Pons (tissue), 1 donor: ENCODE results near the gene FOXD4L1.
"Not testable (repeated sequence)": the region's sequence is repeated elsewhere in the genome, so short reads cannot be mapped to it uniquely, and the experiment has no call there.

ENCODE experiments used
- DNase-seq: peaks from one replicate; pipeline ENCODE4 v3.0.0-alpha.2; 2016; ENCODE audit warnings: low spot score

Gene FOXD4L1

DNA sequence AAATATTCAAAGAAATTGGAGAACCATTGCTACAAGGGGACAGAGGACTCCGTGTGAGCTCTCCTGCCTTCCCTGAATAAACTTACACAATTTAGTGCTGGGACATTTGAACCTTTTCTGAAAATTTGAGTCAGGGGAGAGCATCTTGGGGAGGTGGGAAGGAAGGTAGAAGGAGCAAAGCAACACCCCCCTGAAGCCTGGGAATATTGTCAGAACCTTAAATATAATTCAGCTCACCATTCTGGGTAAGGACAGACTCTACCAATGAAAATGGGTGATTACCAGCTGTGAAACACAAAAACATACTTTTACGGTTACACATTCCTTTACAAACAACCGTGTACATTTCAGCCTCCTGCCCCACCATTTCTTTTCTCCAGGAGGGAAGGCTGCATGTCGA is at the start of gene FOXD4L1:
FOXD4L1 (plus strand) TSS at position 301 of the 400 bp plus-strand sequence. CDS start 592 bp downstream, outside the sequence.
- not testable (repeated sequence) for DNase-seq

DNA sequence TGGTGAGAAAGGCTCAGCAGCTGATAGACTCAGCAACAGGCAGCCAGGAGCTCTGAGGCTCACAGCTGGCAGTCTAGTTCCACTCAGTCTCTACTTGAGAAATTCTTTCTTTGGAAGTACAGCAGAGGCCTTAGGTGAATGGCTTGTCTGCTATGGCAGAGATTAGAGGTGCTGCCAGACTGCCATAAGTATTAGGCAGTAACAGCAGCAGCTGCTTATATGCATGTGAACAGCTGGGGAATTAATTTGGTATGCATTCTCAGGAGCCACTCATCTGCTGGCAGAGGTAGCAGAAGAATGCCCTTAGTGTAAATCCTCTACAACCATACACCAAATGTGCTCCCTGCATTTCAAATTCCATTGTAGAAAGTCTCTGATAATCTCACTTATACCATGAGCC is 32.7 kb upstream of the FOXD4L1 start:
- not testable (repeated sequence) for DNase-seq

DNA sequence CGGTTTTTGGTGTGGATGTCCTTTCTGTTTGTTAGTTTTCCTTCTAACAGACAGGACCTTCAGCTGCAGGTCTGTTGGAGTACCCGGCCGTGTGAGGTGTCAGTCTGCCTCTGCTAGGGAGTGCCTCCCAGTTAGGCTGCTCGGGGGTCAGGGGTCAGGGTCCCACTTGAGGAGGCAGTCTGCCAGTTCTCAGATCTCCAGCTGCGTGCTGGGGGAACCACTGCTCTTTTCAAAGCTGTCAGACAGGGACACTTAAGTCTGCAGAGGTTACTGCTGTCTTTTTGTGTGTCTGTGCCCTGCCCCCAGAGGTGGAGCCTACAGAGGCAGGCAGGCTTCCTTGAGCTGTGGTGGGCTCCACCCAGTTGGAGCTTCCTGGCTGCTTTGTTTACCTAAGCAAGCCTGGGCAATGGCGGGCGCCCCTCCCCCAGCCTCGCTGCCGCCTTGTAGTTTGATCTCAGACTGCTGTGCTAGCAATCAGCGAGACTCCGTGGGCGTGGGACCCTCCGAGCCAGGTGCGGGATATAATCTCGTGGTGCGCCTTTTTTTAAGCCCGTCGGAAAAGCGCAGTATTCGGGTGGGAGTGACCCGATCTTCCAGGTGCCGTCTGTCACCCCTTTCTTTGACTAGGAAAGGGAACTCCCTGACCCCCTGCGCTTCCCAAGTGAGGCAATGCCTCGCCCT is 21.6 kb upstream of the FOXD4L1 start:
- not testable (repeated sequence) for DNase-seq

DNA sequence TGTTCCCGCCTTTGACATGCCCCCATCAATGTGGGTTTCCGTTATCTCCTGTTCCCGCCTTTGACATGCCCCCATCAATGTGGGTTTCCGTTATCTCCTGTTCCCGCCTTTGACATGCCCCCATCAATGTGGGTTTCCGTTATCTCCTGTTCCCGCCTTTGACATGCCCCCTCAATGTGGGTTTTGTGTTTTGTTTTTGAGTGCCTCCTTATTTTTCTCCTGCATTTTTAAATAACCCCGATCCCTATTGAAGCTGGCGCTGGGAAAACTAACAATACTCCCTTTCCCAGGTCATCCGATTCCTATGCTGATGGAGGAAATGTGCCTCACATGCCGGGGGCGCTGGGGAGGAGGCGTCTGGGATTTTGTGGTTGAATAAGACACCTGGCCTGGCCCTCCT is 1.9 kb upstream of the FOXD4L1 start:
- DNase-seq = not testable (repeated sequence)

DNA sequence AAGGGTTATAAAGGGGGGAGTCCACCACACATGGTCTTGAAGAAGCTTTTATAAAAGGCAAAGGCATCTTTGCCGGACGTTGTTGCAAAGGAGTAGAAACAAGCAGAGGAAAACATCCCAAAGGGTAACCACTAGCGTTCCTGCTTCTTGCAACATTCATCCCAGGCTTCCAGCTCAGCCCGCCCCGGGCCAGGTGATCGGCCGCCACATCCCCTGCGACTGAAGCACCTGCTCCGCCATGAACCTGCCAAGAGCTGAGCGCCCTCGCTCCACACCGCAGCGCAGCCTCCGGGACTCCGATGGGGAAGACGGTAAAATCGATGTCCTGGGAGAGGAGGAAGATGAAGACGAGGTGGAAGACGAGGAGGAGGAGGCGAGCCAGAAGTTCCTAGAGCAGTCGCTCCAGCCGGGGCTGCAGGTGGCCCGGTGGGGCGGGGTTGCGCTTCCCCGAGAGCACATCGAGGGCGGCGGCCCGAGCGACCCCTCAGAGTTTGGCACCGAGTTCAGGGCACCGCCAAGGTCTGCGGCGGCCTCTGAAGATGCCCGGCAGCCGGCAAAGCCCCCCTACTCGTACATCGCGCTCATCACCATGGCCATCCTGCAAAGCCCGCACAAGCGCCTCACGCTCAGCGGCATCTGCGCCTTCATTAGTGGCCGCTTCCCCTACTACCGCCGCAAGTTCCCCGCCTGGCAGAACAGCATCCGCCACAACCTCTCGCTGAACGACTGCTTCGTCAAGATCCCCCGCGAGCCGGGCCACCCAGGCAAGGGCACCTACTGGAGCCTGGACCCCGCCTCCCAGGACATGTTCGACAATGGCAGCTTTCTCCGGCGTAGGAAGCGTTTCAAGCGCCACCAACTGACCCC is 787 bp downstream of the FOXD4L1 start:
- not testable (repeated sequence) for DNase-seq

DNA sequence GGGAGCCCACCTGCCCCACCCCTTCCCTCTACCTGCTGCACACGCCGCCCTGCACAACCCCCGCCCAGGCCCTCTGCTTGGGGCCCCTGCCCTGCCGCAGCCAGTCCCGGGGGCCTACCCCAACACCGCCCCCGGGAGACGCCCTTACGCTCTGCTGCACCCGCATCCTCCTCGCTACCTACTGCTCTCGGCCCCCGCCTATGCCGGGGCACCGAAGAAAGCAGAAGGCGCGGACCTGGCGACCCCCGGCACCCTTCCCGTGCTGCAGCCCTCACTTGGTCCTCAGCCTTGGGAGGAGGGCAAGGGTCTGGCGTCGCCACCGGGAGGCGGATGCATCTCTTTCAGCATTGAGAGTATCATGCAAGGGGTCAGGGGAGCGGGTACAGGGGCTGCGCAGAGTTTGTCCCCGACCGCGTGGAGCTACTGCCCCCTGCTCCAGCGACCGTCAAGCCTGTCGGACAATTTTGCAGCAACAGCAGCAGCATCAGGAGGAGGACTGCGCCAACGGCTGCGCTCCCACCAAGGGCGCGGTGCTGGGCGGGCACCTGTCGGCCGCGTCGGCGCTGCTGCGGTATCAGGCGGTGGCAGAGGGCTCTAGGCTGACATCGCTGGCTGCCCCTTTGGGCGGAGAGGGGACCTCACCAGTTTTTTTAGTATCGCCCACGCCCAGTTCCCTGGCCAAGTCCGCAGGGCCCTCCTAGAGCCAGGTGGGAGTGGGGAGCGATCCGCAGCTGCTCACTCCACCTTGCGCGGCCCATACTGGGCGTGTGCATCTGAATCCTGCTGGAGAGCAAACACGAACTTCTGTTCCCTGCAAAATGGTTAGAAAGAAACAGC is 1.6 kb downstream of the FOXD4L1 start:
- DNase-seq = not testable (repeated sequence)

DNA sequence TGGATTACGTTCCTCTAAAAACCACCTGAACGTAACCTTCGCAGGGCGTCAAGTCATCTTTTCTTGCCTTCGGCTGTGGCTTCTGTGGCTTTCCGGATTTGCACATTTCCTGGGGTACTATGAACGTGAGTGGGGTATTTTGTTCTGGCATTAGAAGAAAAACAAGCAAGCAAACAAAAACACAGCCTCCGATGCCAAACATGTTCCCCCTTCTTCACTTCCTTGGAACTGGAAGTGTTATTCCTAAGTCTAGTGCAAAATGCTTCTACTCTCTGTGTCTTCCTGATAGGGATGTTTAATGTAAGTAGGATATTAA is 2.2 kb downstream of the FOXD4L1 start:
- DNase-seq = not testable (repeated sequence)

DNA sequence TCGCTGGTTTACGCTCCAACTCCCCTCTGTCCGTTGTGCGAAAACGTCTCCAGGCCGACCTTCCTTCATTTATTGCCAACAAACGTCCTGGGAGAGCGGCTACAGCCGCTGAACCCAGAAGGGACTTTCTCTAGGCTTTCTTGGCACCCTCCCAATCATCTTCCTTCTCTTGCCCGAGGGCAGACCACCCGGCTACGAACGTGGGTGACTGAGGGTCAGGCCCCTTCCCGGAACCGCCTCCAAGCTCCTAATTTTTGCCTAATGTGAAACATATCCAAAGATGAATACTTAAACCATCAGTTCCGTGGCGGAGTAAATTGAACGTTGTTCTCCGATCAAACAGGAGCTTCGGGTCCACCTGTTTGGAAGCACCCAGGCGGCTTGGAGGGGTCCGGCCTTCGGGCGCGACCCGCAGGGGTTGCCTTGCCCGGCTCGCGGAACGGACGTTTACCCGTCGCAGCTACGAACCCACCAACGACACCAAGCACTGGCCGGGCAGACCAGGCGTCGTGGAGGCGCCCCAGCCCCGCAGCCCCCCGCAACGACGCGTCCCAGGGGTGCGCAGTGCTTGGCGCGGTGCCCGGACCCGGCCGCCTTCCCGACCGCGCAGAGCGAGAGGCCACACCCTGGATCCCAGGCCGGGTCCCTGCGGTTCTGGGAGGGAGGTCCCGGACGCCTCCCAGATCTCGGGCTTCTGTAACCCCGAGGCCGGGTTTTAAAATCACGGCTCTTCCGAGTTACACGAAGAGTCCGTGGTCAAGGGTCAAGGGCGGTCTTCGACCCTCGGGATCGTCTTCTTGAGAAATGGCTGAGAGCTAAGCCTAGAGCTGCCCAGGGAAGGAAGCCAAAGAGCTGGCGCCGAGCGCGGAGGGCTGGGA is 4.0 kb downstream of the FOXD4L1 start:
- not testable (repeated sequence) for DNase-seq

DNA sequence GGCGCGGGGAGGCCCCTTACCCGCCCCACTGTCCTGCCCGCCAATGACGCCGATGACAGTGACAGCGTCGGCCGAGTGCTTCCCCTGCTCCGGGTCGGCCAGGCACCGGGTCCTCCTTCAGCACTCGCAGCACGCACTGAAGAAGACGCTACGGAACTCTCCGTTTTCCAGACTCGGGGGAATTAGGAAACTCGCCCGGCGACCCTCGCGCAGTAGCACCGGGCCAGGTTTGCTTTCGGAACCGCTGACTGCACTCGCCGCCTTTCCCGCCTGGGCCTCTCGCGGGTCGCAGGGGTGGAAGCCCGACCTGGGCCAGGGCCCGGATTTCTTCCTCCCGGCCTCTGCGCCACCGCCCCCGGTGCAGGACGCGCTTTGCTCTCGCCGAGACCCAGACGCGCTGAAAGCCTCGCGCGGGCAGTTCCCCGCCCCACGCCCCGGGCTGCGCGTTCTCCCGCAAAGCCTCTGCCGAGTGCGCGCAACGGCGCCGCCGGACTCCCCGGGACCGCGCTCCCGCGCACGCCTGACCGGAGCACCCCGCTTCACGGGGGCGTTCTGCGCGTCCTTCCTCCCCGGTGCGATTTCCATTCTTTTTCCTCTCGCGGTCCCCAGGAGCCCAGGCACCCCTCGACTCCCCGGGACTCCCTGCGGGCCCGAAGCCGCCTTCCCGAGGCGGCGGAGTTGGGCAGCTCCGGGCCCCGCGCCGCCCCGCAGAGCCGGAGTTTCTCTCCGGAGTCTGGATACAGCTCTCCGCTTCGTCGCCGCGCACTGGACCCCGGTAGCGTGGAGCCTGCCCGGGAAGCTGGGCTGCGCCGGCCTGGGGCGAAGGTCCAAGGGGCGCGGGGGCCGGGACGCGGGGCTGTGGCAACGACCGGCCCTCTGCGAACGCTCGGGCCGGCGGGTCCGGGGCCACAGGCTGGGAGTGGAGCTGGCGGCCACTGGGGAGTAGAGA is 4.9 kb downstream of the FOXD4L1 start:
- DNase-seq = not testable (repeated sequence)

DNA sequence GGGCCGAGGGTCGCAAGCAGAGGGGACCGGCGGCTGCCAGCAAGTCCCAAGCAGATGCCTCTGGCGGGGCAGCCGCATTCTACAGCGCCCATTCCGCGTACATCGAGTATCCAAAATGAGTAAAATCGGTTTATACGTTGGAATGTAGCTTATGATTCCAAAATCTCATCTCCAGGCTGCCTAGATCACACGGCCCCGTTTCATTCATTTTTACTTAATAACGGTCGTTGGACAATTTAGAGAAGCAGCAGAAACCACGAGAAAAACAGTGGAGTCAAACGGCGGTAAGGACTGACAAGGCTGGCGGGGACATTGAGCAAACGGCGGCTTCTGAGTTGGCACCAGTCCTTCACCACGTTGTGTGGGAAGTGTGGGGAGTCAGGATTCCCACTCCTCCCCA is 5.6 kb downstream of the FOXD4L1 start:
- not testable (repeated sequence) for DNase-seq

DNA sequence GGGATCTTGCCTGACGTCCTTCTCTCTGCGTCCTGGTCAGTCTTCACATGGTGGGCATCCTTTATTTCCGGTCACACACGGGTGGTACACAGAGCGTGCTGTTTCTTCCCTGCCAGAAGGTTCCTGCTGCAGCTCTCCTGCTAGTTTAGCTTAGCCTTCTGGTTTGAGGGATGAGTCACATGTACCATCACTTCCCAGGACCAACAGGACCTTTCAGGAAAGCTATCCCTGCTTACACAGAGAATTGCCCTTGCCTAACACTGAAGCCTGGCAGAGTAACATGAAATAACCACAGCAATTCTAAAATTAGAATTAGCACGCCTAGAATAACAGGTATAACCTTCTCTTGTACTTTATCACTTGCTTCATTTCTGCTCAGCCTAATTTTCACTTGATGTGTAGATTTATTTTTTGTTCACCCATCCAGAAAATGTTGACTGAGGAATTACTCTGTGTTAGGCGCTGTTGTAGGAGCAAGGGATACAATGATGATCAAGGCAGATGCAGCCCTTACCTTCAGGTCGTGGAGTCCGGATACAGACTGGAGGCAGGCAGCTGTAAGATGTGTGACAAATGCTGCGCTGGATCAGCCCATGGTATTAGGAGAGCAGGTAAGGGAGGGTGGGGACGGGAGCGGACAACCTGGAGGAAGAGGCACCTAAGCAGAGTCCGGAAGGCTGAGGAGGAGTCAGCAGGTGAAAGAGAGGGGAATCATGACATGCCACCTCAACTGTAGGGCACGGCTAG is 9.1 kb downstream of the FOXD4L1 start:
- not testable (repeated sequence) for DNase-seq

DNA sequence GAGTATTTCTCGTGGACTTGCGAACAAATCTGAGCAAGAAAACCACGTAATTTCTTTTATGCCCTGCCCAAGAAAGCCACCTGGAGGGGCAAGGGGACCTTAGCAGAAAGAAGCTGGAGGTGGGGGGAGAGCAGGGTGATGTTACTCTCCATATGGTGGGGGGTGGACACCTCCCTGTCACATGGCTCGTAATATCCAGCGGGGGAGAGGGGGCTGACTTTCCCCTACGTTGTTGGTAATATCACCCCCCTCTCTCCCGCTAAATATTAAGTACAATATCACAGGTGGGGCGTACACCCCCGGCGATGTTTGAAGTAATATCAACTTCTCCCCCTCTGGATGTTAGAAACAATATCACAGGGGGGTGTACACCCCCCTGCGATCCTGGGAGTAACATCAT is 9.7 kb downstream of the FOXD4L1 start:
- DNase-seq = not testable (repeated sequence)

DNA sequence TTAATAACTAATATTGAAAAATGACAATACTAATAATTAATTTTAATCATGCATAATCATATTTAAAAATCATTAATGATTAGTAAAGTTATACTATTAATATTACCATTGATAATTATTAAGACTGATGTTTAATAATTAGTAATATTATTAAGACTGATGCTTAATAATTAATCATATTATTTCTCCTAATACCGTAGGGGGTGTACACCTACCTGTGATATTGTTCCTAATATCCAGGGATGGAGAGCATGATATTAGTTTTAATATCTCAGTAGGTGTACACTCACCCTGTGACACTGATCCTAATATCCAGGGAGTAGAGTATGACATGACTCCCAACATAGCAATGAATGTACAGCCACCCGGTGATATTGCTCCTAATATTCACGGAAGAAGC is 12.4 kb downstream of the FOXD4L1 start:
- DNase-seq = not testable (repeated sequence)

DNA sequence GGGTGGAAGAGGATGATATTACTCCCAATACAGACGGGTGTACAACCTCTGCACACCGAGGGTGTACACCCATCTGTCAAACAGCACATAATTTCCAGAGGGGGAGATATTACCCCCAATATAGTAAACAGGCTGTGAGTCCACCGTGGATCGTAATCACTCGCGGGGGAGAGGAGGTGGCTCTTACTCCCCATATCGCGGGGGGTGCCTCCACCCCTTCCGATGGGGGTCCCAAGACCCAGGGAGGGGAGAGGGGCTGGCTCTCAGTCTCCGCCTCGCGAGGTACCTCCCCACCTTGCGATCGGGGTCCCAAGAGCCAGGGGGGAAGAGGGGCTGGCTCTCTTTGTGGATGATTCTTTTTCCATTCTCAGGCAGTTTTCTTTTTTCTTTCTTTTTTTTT is 13.4 kb downstream of the FOXD4L1 start:
- not testable (repeated sequence) for DNase-seq

DNA sequence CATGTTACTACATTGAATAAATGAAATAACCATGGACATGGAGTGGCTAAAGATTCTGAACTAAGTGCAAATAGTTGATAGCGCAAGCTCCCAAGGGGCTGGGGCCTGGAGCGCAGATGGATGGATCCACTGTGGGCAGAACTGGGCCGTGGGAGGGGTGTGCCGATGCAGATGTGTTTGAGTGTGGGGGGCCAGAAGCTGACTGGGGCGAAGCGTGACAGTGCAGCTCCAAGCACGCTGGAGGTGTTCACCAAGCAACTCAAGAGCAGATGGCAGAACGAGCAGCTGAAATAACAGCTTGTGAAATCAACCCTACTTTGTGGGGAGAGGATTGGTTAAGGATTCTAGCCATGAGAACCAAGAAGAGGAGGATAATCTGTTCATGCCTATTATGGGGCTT is 17.0 kb downstream of the FOXD4L1 start:
- not testable (repeated sequence) for DNase-seq

DNA sequence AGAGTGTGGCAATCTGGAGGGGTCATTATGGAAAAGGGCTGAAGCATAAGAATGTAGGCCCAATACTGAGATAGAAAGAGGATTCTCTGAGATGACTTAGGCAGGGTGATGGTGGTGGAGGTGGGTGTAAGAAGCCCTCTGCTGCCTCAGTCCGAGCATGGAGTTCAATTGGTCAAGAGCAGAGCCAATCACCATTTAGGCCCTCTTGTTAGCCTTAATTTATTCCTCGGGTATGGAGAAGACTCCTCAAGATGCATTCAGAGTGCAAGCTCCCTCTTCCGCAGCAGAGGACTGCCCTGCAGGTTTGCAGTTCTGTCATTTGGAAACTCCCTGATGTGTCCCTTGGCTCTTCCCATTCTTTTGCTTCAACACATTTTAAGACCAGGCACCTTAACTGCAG is 17.5 kb downstream of the FOXD4L1 start:
- not testable (repeated sequence) for DNase-seq

DNA sequence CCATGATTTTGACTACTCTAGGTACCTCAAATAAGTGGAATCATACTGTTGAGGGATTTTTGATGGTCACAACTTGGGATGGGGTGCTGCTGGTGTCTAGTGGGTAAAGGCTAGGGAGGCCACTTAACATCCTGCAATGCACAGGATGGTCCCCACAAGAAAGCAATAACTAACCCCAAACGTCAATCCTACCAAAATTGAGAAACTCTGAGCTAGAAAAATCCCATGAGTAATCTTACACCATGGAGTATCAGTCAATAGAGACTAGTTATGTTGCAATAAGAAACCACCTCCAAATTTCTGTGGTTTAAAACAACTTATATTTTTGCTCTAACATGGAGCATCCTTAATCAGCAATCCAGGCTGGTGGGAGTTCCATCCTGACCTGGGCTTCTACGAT is 18.6 kb downstream of the FOXD4L1 start:
- not testable (repeated sequence) for DNase-seq

DNA sequence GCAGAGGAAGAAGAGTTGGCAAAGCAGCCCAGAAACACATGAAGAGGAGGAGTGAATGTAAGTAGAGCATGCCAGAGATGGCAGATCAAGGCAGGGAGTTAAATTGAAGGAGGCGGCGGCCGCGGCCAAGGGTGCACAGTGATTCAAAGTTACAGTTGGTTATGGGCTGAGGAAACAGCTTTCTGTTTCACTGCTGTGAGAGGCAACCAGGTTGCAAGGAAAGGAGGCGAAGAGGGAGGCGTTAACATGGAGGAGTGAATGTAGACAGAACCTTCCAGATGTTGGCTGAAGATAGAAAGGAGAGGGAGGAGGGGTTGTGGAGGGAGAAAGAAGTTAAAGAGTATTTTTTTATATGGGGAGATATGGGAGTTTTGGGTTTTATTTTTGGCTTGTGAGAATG is 22.4 kb downstream of the FOXD4L1 start:
- not testable (repeated sequence) for DNase-seq

DNA sequence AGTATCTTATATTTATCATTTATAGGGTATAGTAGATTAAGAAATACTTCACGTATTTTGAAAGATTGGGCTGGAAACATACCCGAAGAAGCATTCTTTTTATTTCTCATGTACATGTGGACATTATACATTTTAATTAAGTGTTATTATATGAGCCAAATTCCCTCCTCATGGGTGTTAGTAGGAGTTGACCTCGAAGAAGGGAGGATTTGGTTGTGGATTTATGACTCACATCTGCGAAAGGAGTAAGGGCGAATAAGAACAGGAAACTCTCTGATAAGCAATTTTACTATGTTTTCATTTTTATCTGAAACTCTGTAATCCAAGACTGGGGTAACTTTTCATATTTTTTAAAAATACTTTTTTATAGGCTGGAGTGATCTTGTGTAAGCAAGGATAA is 23.0 kb downstream of the FOXD4L1 start:
- DNase-seq = not testable (repeated sequence)
